ENCODE results near the gene HINT2. TPM values are rescaled to one million over a fixed set of nuclear protein-coding genes. Genes with fewer than 3 reads are reported as not detected.

HINT2 gene
- total and polyA plus RNA-seq, 2 donors (not counting 1 experiment from before 2014, with no cell fraction given): 31.9 to 33.6 TPM

GRCh38 chr9:35791297-35791921 is 23.4 kb downstream of the HINT2 start, which contains the start of gene NPR2:
NPR2 (plus strand) TSS chr9:35791591; CDS start chr9:35792409, 818 bp downstream.
- WGBS (ENCODE audit: insufficient coverage): 40% methylated on average over 35 of the region's 64 CpGs
- H3K27ac Mint-ChIP-seq: peak within 1 kb of the TSS; percentile 26
- H3K79me2 ChIP-seq (ENCODE audit: control insufficient read depth, insufficient read depth, low read length): peaks cover 5% of the 10 kb centered on the region
- H3K27me3 Mint-ChIP-seq: peaks cover 4% of the 10 kb centered on the region
- H3K36me3 ChIP-seq (replicated peaks in 1 of 2; ENCODE audit: control extremely low read depth in 1 of 2, control insufficient read depth in 1 of 2, extremely low read depth in 1 of 2, insufficient read depth in 2 of 2, low read length in 1 of 2): peaks cover 0 to 1% of the 10 kb centered on the region in 2 experiments
- TF ChIP-seq CTCF (IDR thresholded peaks at IDR 0.05): no peak
- TF ChIP-seq EZH2 (IDR thresholded peaks at IDR 0.05; ENCODE audit: borderline replicate concordance, insufficient read depth, low read depth, low read length, poor library complexity, severe bottlenecking): no peak
- peaks cover 9% of the 10 kb centered on the region for H3K4me1 Mint-ChIP-seq
- H2AFZ ChIP-seq (ENCODE audit: insufficient read depth, low read depth, low read length, poor library complexity, severe bottlenecking): no peak within 1 kb of the TSS
- no peak within 1 kb of the TSS for H3K4me2 ChIP-seq (replicated peaks; ENCODE audit: low read depth, low read length, poor library complexity, severe bottlenecking)
- peaks cover 0 to 6% (median 3%) of the 10 kb centered on the region in 4 experiments for H3K27me3 ChIP-seq (replicated peaks in 1 of 4; ENCODE audit: control extremely low read depth in 1 of 4, control insufficient read depth in 3 of 4, insufficient read depth in 4 of 4, low read length in 3 of 4)
- ATAC-seq (ENCODE audit: low read depth) (no peak), DNase-seq (no peak)
- peak within 1 kb of the TSS; percentile 41 for H3K4me3 Mint-ChIP-seq
- no peak within 1 kb of the TSS for H3K27ac ChIP-seq (ENCODE audit: low read length in 2 of 2)
- CTCF ChIA-PET: interaction anchor here (1.0 to 2.6 kb wide), 5 partner anchors 16 to 90 kb away, joined by 3 to 24 read pairs (median 6); partner anchors contain the start of gene SPAG8
- no peaks in the 10 kb centered on the region for H3K9me3 Mint-ChIP-seq (ENCODE audit: insufficient read depth)
- H3K4me3 ChIP-seq (ENCODE audit: control extremely low read depth in 1 of 5, extremely low read depth in 1 of 5, insufficient read depth in 1 of 5, low read depth in 2 of 5, low read length in 4 of 5): no peak within 1 kb of the TSS
- H3K9me3 ChIP-seq (ENCODE audit: control extremely low read depth in 1 of 3, control insufficient read depth in 2 of 3, insufficient read depth in 1 of 3, low read length in 2 of 3): no peaks in the 10 kb centered on the region
- peaks cover 9% of the 10 kb centered on the region for H4K20me1 ChIP-seq (ENCODE audit: control insufficient read depth, insufficient read depth, low read length, poor library complexity, severe bottlenecking)
- H3K9ac ChIP-seq (ENCODE audit: low read length): no peak within 1 kb of the TSS
- intact Hi-C loops (cut with micrococcal nuclease): loop anchor here (2.0 kb wide), 1 partner anchor 35 kb away; no protein-coding TSS in a partner anchor
- H3K4me1 ChIP-seq (ENCODE audit: control insufficient read depth in 2 of 2, insufficient read depth in 2 of 2, low read length in 2 of 2): peaks cover 5% of the 10 kb centered on the region in 2 donors
- POLR2A ChIA-PET: no interaction called here

Data from B cell (primary cell).